ENCODE results near the gene ADGRG7.
"Not testable (repeated sequence)": the region's sequence is repeated elsewhere in the genome, so short reads cannot be mapped to it uniquely, and the experiment has no call there.

The ADGRG7 gene

GRCh38 chr3:100609305-100609704 is at the start of gene ADGRG7:
TSS of gene ADGRG7 (plus strand) at chr3:100609601. CDS start at chr3:100609857, 256 bp downstream.
- no peak for DNase-seq (ENCODE audit: low read depth in 2 of 2)

DNA sequence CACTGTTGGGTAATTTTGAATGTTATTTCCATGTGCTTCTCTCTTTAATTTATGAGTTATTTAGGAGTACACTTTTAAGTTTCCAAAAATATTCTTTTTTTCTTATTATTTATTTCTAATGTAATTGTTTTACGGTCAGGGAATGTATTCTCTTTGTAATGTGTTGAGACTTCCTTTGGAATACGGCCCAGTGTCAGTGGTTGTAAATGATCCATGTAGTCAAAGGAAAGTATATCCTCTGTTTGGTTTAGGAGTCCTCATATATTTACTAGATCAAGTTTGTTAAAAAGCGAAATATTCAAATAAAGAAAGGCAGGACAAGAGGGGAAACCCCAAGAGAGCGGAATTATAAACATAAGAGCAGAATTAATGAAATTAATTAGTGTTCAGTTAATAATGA is 49.0 kb upstream of the ADGRG7 start:
- DNase-seq (ENCODE audit: low read depth in 2 of 2): no peak

- DNase-seq (ENCODE audit: low read depth in 2 of 2): no peak
These were observed 47.8 kb upstream of the ADGRG7 start for GRCh38 chr3:100561459-100562158.

DNA sequence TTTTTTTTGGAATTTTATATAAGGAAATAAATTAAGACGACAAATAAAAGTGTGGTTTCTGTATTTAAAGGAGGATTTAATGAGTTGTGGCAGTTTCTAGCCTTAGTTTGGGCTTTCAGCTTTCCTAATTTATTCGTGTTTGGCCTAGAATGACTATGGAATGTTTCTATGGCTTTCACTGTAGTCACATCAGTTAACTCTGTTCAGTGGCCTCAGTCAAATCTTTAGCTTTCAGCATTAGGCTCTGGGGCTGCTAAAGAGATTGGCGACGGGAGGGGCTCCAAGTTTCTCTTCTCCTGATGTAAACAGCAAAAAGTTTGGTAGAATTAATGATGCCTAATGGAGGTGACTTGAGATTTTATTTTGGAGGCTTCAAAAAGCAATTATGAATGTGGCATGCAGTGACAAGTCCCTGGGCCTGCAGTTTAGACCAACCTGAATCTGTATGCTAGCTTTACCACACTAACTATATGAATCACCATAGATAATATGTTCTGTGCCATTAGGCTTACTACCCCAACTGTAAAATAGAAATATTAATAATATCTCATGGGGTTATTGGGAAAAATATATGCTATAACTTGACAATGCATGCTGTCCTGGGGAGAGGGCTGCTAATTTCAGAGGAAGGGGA is 47.1 kb upstream of the ADGRG7 start:
- DNase-seq (ENCODE audit: low read depth in 2 of 2): no peak

DNA sequence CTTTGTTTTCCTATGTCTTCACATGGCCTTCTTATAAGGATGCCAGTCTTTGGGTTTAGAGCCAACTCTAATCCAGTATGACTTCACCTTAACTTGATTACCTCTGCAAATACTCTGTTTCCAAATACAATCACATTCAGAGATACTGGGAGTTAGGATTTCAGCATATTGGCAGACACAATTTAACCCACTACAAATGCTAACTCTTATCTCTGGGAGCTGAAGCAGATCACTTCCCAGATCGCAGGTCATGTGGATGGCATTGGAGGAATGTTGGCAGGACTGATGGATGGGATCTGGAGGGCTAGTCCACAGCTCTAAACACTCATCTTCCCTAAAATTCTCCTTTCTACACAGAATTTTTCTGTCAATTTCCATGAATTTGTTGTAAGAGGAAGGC is 46.2 kb upstream of the ADGRG7 start:
- DNase-seq (ENCODE audit: low read depth in 2 of 2): no peak

GRCh38 chr3:100563652-100564211 is 45.7 kb upstream of the ADGRG7 start:
- DNase-seq (ENCODE audit: low read depth in 2 of 2): no peak

DNA sequence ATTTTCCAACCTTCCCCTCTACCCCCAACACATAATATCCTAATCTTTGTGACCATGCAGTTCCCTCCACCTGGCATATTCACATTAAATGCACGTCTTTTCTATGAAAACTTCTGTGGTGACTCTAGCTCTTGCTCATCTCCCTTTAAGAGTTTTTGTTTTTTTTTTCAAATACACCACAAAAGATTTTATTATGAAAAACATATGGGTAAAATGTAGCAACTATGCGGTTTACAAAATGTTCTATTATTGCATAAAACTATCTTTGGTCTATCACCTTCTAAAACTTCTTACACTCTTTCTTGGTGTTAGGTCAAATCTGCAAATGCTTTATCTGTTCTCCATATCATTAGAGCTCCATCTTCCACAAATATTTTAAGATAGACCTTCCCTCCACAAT is 38.6 kb upstream of the ADGRG7 start:
- no peak for DNase-seq (ENCODE audit: low read depth in 2 of 2)

GRCh38 chr3:100574536-100574935 is 34.9 kb upstream of the ADGRG7 start:
- no peak for DNase-seq (ENCODE audit: low read depth in 2 of 2)

DNA sequence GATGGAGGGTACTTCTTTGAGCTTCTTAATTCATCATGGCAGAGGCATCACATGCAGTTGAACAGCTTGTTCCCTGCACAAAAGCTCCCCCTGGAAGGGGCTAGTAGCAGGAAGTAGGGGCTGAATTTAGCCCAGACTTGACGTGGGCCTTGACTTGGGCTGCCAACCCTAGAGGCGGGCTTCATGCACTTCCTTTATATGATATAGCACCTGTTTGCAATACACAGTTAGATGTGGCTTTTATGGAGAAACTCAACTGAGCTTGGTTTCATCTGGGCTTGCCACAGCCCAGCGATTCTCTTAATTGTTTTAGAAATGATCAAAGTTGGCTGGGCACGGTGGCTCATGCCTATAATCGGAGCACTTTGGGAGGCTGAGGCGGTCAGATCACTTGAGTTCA is 33.7 kb upstream of the ADGRG7 start:
- no peak for DNase-seq (ENCODE audit: low read depth in 2 of 2)

- no peak for DNase-seq (ENCODE audit: low read depth in 2 of 2)
These were observed 31.9 kb upstream of the ADGRG7 start for GRCh38 chr3:100577382-100578008.

DNA sequence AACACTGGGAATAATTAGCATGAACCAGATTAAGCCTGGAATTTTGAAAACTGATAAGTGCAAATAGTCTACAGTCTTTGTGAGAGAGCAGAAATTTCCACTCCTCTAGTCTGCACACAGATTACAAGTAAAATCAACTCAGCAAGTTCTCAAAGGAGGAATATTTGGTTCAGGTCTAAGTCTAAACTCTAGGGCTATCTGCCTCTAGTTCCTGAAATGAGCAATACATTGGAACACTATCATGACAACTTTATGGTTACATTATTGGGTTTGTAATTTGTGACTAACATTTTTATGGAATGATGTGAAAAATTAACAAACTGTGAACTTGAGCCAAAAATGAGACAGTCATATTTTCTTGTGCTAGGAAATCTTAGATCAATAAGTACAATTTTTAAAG is 30.8 kb upstream of the ADGRG7 start:
- no peak for DNase-seq (ENCODE audit: low read depth in 2 of 2)

DNA sequence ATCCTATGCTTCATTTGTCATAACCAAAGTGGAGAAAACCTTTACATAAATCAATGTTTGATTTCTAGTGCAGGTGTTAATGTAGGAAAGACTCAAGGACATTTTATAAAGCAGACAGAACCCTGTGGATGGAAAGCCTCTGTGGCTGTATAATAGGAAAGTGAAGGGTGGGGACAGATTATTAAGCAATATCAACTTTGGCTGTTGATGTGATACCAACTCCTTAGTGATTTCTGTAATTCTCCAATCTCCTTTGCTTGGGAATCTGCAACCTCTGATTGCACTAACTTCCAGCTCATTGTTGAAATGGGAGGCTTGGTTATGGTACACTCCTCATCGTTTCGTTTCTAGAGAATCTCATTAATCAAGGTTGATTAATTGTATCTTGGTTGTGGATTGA is 29.3 kb upstream of the ADGRG7 start:
- no peak for DNase-seq (ENCODE audit: low read depth in 2 of 2)

- DNase-seq (ENCODE audit: low read depth in 2 of 2): no peak
These were observed 27.8 kb upstream of the ADGRG7 start for GRCh38 chr3:100581650-100582049.

DNA sequence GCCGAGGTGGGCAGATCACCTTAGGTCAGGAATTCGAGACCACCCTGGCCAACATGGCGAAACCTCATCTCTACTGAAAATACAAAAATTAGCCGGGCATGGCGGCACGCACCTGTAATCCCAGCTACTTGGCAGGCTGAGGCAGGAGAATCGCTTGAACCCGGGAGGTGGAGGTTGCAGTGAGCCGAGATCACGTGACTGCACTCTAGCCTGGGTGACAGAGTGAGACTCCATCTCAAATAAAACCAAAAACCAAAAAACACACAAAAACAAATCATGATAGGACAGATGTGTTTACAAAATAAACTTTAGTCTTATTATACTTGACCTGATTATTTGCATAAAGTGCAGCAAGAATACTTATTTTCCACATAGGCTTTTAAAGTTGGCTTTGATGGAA is 27.2 kb upstream of the ADGRG7 start:
- not testable (repeated sequence) for DNase-seq (ENCODE audit: low read depth in 2 of 2)

- DNase-seq (ENCODE audit: low read depth in 2 of 2): no peak
These were observed 25.2 kb upstream of the ADGRG7 start for GRCh38 chr3:100584101-100584660.

- DNase-seq (ENCODE audit: low read depth in 2 of 2): no peak
These were observed 22.6 kb upstream of the ADGRG7 start for GRCh38 chr3:100586832-100587231.

DNA sequence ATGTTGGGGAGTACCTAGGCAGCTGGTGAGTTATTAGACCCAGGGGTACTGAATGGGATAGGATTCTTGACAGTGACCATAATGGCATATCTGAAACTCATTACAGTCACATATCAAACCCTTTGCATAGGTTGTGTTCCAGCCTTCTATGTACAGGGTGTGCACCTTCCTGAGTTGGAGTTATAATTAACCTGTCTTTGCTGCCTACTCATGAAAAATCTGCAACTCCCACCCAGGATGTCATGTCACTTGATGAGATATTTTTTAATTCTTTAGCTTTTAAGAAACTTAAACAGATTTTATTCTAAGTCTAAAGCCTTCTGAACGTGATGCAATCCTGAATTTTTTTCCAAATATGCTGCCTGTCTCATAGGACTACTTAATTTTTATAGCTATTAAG is 21.1 kb upstream of the ADGRG7 start:
- no peak for DNase-seq (ENCODE audit: low read depth in 2 of 2)

DNA sequence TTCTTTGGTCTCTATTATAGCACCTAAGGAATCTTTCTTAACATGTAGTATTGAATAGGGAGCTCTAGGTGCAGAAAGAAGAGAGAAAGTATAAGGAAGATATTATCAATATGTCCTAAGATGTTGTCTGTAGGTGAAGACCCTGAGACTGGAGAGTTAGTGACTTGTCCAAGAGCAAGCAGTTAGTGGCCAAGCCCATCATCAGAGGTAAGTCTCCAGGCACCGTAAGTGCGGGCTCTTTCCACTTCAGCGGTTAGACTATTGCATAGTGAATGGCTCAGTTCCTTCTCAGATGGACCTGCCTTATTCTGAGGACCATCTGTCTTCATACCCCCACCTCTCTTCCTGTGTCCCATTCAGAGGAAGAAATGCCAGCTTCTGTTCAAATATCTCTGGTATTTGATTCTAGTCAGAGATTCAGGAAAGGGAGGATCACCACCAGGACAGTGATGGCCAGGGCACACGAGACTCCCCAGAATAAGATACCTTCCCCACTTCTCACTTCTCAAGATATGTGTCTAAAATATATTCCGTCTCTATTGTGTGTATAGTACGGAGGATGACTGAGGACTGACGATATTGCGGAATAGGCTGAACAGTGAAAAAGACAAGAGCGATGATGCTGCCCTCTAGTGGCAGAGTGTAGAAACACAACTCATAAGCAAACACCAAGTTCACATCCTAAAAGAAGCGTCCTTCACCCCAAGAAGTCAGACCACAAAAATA is 19.1 kb upstream of the ADGRG7 start:
- peak in 1 of 2 experiments; percentile 39 for DNase-seq (ENCODE audit: low read depth in 2 of 2)

- DNase-seq (ENCODE audit: low read depth in 2 of 2): no peak
These were observed 18.6 kb upstream of the ADGRG7 start for GRCh38 chr3:100590840-100591147.

DNA sequence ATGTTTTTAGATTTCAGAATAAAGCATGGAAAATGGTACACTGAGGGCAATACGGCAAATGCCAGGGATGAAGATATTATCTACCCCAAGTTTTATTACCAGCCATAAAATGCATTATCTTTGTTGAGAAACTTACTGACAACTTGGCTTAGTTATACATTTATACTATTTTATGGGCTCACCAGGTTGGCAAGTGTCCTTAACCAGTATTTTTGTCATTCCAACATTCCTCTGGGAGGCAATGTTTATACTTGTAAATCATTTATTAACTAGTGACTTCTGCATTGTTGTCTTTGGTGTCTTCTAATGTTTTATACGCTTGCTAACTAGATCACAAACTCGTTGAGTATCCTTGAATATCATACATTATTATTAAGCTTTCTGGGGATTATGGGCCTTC is 18.0 kb upstream of the ADGRG7 start:
- no peak for DNase-seq (ENCODE audit: low read depth in 2 of 2)

GRCh38 chr3:100600181-100601042 is 9.0 kb upstream of the ADGRG7 start:
- DNase-seq (ENCODE audit: low read depth in 2 of 2): no peak

Data from stimulated activated CD4-positive, alpha-beta T cell treated with anti-CD3 and anti-CD28 coated beads, Interleukin-12 subunit alpha, Interleukin-12 subunit beta, amount 100 ng/mL, for 24 hours (primary cell).